Suprapubic skin (tissue), 4 donors: Measurements from ENCODE around the gene ADAP1. TPM values are rescaled to one million over a fixed set of nuclear protein-coding genes. Genes with fewer than 3 reads are reported as not detected.

Experiments used
- DNase-seq, 2 donors: peaks; one replicate each; pipeline ENCODE4 v3.0.0-alpha.2; 2019; ENCODE audit warnings: low spot score in 2 of 2
- H3K27ac ChIP-seq: fragments of 200-600 bp; sonication (generic); one replicate; pipeline ENCODE4 v1.5.1; 2019
- H3K27me3 ChIP-seq: fragments of 200-600 bp; sonication (generic); one replicate; pipeline ENCODE4 v1.5.1; 2019
- H3K36me3 ChIP-seq: fragments of 200-600 bp; sonication (generic); one replicate; pipeline ENCODE4 v1.5.1; 2019
- H3K4me1 ChIP-seq: fragments of 200-600 bp; sonication (generic); one replicate; pipeline ENCODE4 v1.5.1; 2019
- H3K4me3 ChIP-seq: fragments of 200-600 bp; sonication (generic); one replicate; pipeline ENCODE4 v1.5.1; 2019; ENCODE audit warnings: mild to moderate bottlenecking
- H3K9me3 ChIP-seq: fragments of 200-600 bp; sonication (generic); one replicate; pipeline ENCODE4 v1.5.1; 2019
- CTCF ChIP-seq, 2 donors: fragments of 200-600 bp in 1 of 2; fragments of 450-650 bp in 1 of 2; sonication (generic) in 1 of 2; IDR thresholded peaks; one replicate each; pipeline ENCODE4 v1.5.1; 2016 to 2019; ENCODE audit warnings: antibody characterized with exemption in 2 of 2, mild to moderate bottlenecking in 1 of 2, moderate library complexity in 1 of 2
- EP300 ChIP-seq: sonication (generic); formaldehyde crosslinking; IDR thresholded peaks from one replicate; pipeline ENCODE4 v1.6.1; 2017; ENCODE audit warnings: antibody characterized with exemption
- POLR2A ChIP-seq, 2 donors: fragments of 450-650 bp; IDR thresholded peaks; one replicate each; pipeline ENCODE4 v1.6.1; 2017; ENCODE audit warnings: antibody characterized with exemption in 2 of 2, mild to moderate bottlenecking in 2 of 2, moderate library complexity in 2 of 2
- POLR2AphosphoS5 ChIP-seq, 3 donors: sonication (generic); formaldehyde crosslinking; IDR thresholded peaks; one replicate each; pipeline ENCODE4 v1.6.1; 2017; ENCODE audit warnings: antibody characterized with exemption in 3 of 3
- WGBS: methylation state at CpG from one replicate; pipeline ENCODE4 v1.1.5; 2018; 5-methylcytosine and 5-hydroxymethylcytosine counted together
- total RNA-seq, 4 donors: library from RNA; depleted of rRNA; stranded (reverse); fragments of >200 nt; gene quantifications; one replicate each; pipeline ENCODE4 v1.1.0, GENCODE V29; 2016

The ADAP1 gene
- total RNA-seq, 4 donors from 2014 or later = 4.1 to 9.1 (median 6.3) TPM

- TF ChIP-seq POLR2AphosphoS5 (IDR thresholded peaks at IDR 0.05) (peak; percentile 40 to 86 (median 72)), POLR2A (IDR thresholded peaks at IDR 0.05) (peak in 1 of 2 donors; percentile 67), EP300 (no peak), CTCF (IDR thresholded peaks at IDR 0.05) (no peak)
- Histone ChIP-seq H3K9me3 (no peaks in the 10 kb centered on the region), H3K27ac (peak within 1 kb of the TSS; percentile 100), H3K36me3 (peaks cover 29% of the 10 kb centered on the region), H3K4me3 (peak within 1 kb of the TSS; percentile 99), H3K27me3 (no peaks in the 10 kb centered on the region), H3K4me1 (peaks cover 46% of the 10 kb centered on the region)
- peak; percentile 91 to 95 for DNase-seq
- WGBS = 1% methylated on average over 18 of the region's 78 CpGs
Observed at GRCh38 chr7:974820-975681, 20.6 kb upstream of the ADAP1 start, which contains the start of gene COX19. TSS of gene COX19 (minus strand) at chr7:975549. CDS start at chr7:975509, 40 bp downstream.

GRCh38 chr7:974172-974571 lies 19.7 kb upstream of the ADAP1 start:
- peak overlapping the region; percentile 99 for H3K4me3 ChIP-seq
- TF ChIP-seq CTCF (IDR thresholded peaks at IDR 0.05) (no peak), EP300 (no peak), POLR2A (IDR thresholded peaks at IDR 0.05) (no peak), POLR2AphosphoS5 (IDR thresholded peaks at IDR 0.05) (no peak)
- WGBS = 12% methylated on average over 7 of the region's 7 CpGs

GRCh38 chr7:973312-973711 lies 18.8 kb upstream of the ADAP1 start:
- DNase-seq = no peak
- Histone ChIP-seq H3K27me3 (no peaks in the 10 kb centered on the region), H3K27ac (no peak overlapping the region), H3K9me3 (no peaks in the 10 kb centered on the region), H3K4me3 (peak overlapping the region; percentile 99), H3K4me1 (peaks cover 46% of the 10 kb centered on the region), H3K36me3 (peaks cover 44% of the 10 kb centered on the region)
- TF ChIP-seq EP300 (no peak), CTCF (IDR thresholded peaks at IDR 0.05) (no peak), POLR2AphosphoS5 (IDR thresholded peaks at IDR 0.05) (no peak), POLR2A (IDR thresholded peaks at IDR 0.05) (no peak)
- 85% methylated on average over 8 of the region's 9 CpGs for WGBS

More at GRCh38 chr7:974172-974571, 19.7 kb upstream of the ADAP1 start:
- peaks cover 35% of the 10 kb centered on the region for H3K36me3 ChIP-seq
- H3K4me1 ChIP-seq = peaks cover 46% of the 10 kb centered on the region
- H3K27ac ChIP-seq = no peak overlapping the region
- no peaks in the 10 kb centered on the region for H3K9me3 ChIP-seq
- H3K27me3 ChIP-seq = no peaks in the 10 kb centered on the region
- DNase-seq = no peak

GRCh38 chr7:972676-973309 lies 18.3 kb upstream of the ADAP1 start:
- DNase-seq = no peak
- Histone ChIP-seq H3K9me3 (no peaks in the 10 kb centered on the region), H3K27ac (no peak overlapping the region), H3K36me3 (peaks cover 49% of the 10 kb centered on the region), H3K4me3 (no peak overlapping the region), H3K4me1 (peaks cover 46% of the 10 kb centered on the region), H3K27me3 (no peaks in the 10 kb centered on the region)
- 77% methylated on average over 10 of the region's 10 CpGs for WGBS
- no peak for TF ChIP-seq EP300
- no peak for TF ChIP-seq POLR2A (IDR thresholded peaks at IDR 0.05)
- TF ChIP-seq CTCF (IDR thresholded peaks at IDR 0.05) = no peak
- no peak for TF ChIP-seq POLR2AphosphoS5 (IDR thresholded peaks at IDR 0.05)

- WGBS = 88% methylated on average over 12 of the region's 12 CpGs
- H3K36me3 ChIP-seq = peaks cover 56% of the 10 kb centered on the region
- H3K9me3 ChIP-seq = no peaks in the 10 kb centered on the region
- H3K27ac ChIP-seq = no peak overlapping the region
- no peaks in the 10 kb centered on the region for H3K27me3 ChIP-seq
- peaks cover 40% of the 10 kb centered on the region for H3K4me1 ChIP-seq
- DNase-seq = no peak
- TF ChIP-seq POLR2AphosphoS5 (IDR thresholded peaks at IDR 0.05) = no peak
- TF ChIP-seq EP300 = no peak
- no peak for TF ChIP-seq POLR2A (IDR thresholded peaks at IDR 0.05)
- TF ChIP-seq CTCF (IDR thresholded peaks at IDR 0.05) = no peak
- no peak overlapping the region for H3K4me3 ChIP-seq
Observed at GRCh38 chr7:972110-972509, 17.6 kb upstream of the ADAP1 start.
